Measurements from ENCODE around the gene PLPPR3.

PLPPR3 gene

GRCh38 chr19:808423-808775 is 13.4 kb downstream of the PLPPR3 start:
- no peak for DNase-seq (ENCODE audit: low read depth)

- no peak for DNase-seq (ENCODE audit: low read depth)
These were observed 13.9 kb downstream of the PLPPR3 start for GRCh38 chr19:807627-808422.

GRCh38 chr19:806815-807421 is 14.8 kb downstream of the PLPPR3 start:
- no peak for DNase-seq (ENCODE audit: low read depth)

- no peak for DNase-seq (ENCODE audit: low read depth)
These were observed 15.9 kb downstream of the PLPPR3 start for GRCh38 chr19:805600-806550.

- no peak for DNase-seq (ENCODE audit: low read depth)
These were observed 16.6 kb downstream of the PLPPR3 start for GRCh38 chr19:805166-805551.

- no peak for DNase-seq (ENCODE audit: low read depth)
These were observed 17.2 kb downstream of the PLPPR3 start for GRCh38 chr19:804419-805165.

- DNase-seq (ENCODE audit: low read depth), result no peak
These were observed 17.9 kb downstream of the PLPPR3 start for GRCh38 chr19:803686-804418.

GRCh38 chr19:803099-803561 is 18.6 kb downstream of the PLPPR3 start:
- DNase-seq (ENCODE audit: low read depth), result no peak

GRCh38 chr19:802498-803098 is 19.2 kb downstream of the PLPPR3 start:
- DNase-seq (ENCODE audit: low read depth), result no peak

- DNase-seq (ENCODE audit: low read depth), result peak; percentile 37
These were observed 19.8 kb downstream of the PLPPR3 start for GRCh38 chr19:801861-802497.

- peak; percentile 54 for DNase-seq (ENCODE audit: low read depth)
These were observed 20.5 kb downstream of the PLPPR3 start for GRCh38 chr19:801030-801860.

GRCh38 chr19:800360-801029 is 21.3 kb downstream of the PLPPR3 start:
- peak; percentile 29 for DNase-seq (ENCODE audit: low read depth)

GRCh38 chr19:799076-799881 is 22.5 kb downstream of the PLPPR3 start:
- peak; percentile 64 for DNase-seq (ENCODE audit: low read depth)

GRCh38 chr19:798415-799075 is 23.2 kb downstream of the PLPPR3 start:
- DNase-seq (ENCODE audit: low read depth), result no peak

- peak; percentile 90 for DNase-seq (ENCODE audit: low read depth)
These were observed 24.0 kb downstream of the PLPPR3 start for GRCh38 chr19:797528-798414.

Measured in EH (cell line).